ENCODE results near the gene KCNK2.

The KCNK2 gene

GRCh38 chr1:215087603-215088002, 5.1 kb downstream of the KCNK2 start:
- in situ Hi-C loops (cut with MboI; ENCODE audit: low sequenced_read_pairs, unreplicated experiment): no loop called here
- TF ChIP-seq CTCF (IDR thresholded peaks at IDR 0.05; ENCODE audit: borderline replicate concordance, control extremely low read depth, extremely low read depth, insufficient read depth, missing control alignments): no peak
- no peak for DNase-seq (ENCODE audit: low spot score)

GRCh38 chr1:215094381-215094780, 11.8 kb downstream of the KCNK2 start:
- no peak for DNase-seq (ENCODE audit: low spot score)
- no peak for TF ChIP-seq CTCF (IDR thresholded peaks at IDR 0.05; ENCODE audit: borderline replicate concordance, control extremely low read depth, extremely low read depth, insufficient read depth, missing control alignments)
- in situ Hi-C loops (cut with MboI; ENCODE audit: low sequenced_read_pairs, unreplicated experiment): no loop called here

- TF ChIP-seq CTCF (IDR thresholded peaks at IDR 0.05; ENCODE audit: borderline replicate concordance, control extremely low read depth, extremely low read depth, insufficient read depth, missing control alignments): no peak
- in situ Hi-C loops (cut with MboI; ENCODE audit: low sequenced_read_pairs, unreplicated experiment): no loop called here
- DNase-seq (ENCODE audit: low spot score): no peak
Observed at GRCh38 chr1:215095524-215095923, 13.0 kb downstream of the KCNK2 start.

- no peak for TF ChIP-seq CTCF (IDR thresholded peaks at IDR 0.05; ENCODE audit: borderline replicate concordance, control extremely low read depth, extremely low read depth, insufficient read depth, missing control alignments)
- in situ Hi-C loops (cut with MboI; ENCODE audit: low sequenced_read_pairs, unreplicated experiment): no loop called here
- DNase-seq (ENCODE audit: low spot score): no peak
Observed at GRCh38 chr1:215101511-215101910, 19.0 kb downstream of the KCNK2 start.

- DNase-seq (ENCODE audit: low spot score): no peak
- no peak for TF ChIP-seq CTCF (IDR thresholded peaks at IDR 0.05; ENCODE audit: borderline replicate concordance, control extremely low read depth, extremely low read depth, insufficient read depth, missing control alignments)
- in situ Hi-C loops (cut with MboI; ENCODE audit: low sequenced_read_pairs, unreplicated experiment): no loop called here
Observed at GRCh38 chr1:215104283-215104682, 21.7 kb downstream of the KCNK2 start.

- in situ Hi-C loops (cut with MboI; ENCODE audit: low sequenced_read_pairs, unreplicated experiment): no loop called here
- TF ChIP-seq CTCF (IDR thresholded peaks at IDR 0.05; ENCODE audit: borderline replicate concordance, control extremely low read depth, extremely low read depth, insufficient read depth, missing control alignments): no peak
Observed at GRCh38 chr1:215106067-215106466, 23.5 kb downstream of the KCNK2 start.

GRCh38 chr1:215109171-215109570, 26.6 kb downstream of the KCNK2 start:
- TF ChIP-seq CTCF (IDR thresholded peaks at IDR 0.05; ENCODE audit: borderline replicate concordance, control extremely low read depth, extremely low read depth, insufficient read depth, missing control alignments): no peak
- in situ Hi-C loops (cut with MboI; ENCODE audit: low sequenced_read_pairs, unreplicated experiment): no loop called here

More at GRCh38 chr1:215106067-215106466, 23.5 kb downstream of the KCNK2 start:
- no peak for DNase-seq (ENCODE audit: low spot score)

More at GRCh38 chr1:215109171-215109570, 26.6 kb downstream of the KCNK2 start:
- DNase-seq (ENCODE audit: low spot score): no peak
